Hematopoietic multipotent progenitor cell treated with erythropoietin and hydrocortisone succinate and interleukin-3 and kit ligand, for 4 days (in vitro differentiated cells): Measurements from ENCODE around the gene PRR5L.

ENCODE experiments used
- DNase-seq: peaks from one replicate; pipeline ENCODE4 v3.0.0-alpha.2; 2015

Gene PRR5L

DNA sequence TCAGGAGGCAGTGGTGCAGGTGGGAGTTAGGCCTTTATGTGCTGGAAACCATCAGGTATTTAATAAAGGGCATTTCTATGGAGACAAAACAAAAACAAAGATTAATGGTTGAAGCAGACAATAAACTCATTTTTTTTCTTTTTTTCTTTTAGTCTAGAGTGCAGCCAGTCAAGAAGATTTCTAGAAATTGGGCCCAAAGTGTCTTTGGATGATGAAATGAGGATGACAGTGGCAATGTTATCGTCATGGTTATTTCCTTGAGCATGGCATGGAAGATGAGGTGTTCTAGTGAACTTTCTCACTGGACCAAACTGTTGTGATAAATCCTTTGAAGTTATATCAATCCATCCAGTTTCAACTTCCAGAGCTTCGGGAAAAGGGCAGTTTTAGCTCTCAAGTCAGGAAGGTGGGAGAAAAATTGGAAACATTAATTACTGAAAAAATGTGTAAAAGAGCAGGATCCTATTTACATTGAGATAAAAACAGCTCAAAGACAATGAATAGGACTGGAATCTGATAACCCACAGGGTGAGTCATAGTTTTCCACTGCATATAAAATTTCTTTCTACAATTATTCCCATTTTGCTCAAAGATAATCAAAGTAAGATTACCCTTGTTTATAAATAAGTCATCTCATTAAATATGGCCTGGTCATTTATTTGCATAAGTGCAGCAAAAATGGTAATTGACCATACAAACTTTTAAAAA is 33.0 kb downstream of the PRR5L start:
- DNase-seq: no peak

DNA sequence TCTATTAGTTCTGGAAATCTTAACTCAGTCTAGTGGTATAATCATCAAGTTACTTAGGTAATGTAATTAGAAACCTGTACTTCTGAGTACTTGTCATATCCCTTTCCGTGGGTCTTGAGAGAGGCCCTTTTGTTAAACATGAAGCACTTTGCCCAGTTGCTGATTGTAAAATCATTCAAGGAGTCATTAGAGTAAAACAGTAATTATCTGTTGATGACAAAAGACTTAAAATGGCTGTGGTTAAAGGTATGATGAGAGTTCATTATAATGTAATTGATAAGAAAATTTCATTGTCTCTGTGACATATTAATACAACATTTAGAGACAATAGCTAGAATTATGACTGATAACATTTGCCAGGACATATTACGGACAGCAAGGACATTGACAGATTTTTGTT is 34.3 kb downstream of the PRR5L start:
- DNase-seq: no peak

DNA sequence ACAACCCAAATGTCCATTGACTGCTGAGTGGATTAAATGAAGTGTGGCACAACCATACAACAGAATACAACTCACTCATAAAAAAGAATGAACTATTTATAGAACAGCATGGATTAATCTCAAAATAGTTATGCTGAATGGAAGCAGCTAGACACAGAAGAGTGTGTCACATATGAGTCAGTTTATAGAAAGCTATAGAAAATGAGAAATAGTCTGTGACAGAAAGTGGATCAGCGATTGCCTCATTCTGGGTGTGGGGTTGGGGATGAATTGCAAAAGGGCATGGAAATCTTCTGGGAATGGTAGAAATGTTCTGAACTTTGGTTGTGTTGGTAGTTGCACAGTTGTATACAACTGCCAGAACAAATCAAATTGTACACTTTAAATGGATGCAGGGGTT is 37.4 kb downstream of the PRR5L start:
- DNase-seq: no peak

DNA sequence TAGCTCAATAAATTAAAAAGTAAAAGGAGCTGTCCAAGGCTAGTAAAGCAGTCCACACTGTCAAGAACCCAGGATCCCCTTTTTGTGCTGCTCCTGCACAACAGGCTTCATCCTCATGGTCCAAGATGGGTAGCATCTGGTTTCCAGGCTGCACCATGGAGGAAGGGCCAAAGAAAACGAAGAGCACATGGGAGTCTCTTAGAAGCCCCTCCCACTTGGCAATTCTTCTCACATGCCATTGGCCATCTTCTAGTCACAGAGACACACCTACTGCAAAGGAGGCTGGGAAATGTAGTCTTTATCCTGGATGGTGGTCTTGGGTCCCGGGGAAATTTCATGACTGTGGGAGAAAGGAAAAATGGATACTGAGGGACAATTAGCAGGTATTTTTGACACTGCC is 37.8 kb downstream of the PRR5L start:
- DNase-seq: peak; percentile 60

DNA sequence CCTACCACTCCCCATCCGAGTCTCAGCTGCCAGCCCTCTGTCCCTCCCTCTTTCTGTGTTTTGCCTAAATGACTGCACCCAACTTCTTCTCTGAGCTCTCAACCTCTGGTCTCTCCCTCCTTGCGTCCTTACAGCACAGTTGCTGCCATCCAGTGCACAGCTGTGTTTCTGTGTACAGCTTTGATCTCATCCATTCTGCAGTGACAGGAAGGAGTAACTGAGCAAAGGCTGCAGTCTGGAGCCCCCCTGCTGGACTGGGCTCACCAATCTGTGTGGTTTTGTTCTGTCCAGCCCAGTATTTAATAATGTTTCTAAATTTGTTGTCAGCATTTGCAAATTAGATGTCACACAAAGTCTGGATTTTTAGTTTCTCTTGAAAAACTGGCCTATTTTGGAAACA is 43.8 kb downstream of the PRR5L start:
- no peak for DNase-seq

DNA sequence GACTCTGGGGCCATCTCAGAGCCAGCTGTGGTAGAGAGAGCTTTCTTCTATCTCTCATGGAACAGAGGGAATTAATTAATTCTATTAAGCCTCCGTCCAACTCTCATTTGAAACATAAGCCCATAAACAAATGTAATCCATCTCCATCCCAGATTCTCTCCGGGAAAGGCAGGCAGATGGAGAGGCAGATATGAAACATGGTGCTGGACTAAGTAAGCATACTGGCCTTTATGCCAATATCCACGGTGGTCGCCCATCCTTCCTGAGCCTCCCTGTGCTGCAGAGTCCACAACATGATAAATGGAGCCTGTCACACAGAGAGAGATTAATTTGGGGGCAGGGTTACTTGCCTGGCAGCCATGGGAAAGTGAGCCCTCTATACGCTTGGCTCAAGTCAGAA is 44.8 kb downstream of the PRR5L start:
- DNase-seq: no peak

DNA sequence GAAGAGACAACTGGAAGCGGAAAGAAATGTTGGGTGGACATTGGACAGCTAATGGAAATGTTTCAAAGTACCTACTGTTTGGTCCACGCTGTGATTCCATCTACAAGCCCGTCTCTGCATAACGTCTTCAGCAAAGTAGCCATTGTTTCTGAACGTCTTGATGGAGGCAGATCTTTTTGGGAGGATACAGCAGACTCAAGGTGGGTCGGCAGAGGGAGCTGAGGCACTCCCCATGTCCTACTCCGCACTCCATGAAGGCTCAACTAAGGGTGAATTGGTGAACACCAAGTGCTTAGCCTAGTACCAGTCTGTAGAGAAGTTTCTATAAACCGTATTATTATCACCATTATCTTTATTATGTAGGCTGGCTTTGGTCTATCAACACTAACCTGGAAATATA is 45.8 kb downstream of the PRR5L start:
- DNase-seq: no peak

DNA sequence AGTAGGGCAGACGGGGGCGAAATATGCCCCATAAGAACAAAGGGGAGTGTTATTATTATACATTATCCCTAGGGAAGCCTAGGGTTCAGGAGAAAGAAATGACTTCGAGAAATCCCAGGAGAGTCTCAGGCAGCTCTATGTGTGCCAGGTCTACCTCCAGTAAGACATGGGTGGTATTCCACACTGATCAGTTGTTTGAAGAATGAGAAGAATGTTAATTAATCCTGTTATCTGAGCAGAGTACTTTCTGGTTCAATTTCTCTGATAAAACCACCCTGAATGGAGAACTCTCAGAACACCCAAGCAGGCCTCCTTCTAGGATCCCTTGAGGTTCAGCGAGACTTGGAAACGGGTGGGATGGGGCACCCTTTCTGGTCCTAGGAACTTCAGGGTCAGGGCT is 46.2 kb downstream of the PRR5L start:
- DNase-seq: no peak

DNA sequence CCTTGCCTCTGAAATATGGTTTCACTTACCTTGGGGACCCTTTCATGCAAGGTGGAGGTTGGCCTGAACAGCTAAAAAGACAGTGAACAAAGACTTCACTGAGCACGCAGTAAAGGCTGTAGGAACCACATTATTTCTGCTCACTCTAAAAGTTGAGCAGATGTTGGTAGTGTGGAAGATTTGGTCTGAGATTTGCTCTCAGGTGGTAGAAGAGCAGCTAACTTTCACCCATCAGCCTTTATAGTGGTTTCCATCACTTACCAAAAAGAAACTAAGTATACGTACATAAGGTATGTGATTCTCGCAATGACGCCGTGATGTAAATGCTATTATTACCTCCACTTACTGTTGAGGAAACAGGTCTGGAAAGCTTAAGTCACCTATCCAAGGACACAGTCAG is 47.3 kb downstream of the PRR5L start:
- no peak for DNase-seq

DNA sequence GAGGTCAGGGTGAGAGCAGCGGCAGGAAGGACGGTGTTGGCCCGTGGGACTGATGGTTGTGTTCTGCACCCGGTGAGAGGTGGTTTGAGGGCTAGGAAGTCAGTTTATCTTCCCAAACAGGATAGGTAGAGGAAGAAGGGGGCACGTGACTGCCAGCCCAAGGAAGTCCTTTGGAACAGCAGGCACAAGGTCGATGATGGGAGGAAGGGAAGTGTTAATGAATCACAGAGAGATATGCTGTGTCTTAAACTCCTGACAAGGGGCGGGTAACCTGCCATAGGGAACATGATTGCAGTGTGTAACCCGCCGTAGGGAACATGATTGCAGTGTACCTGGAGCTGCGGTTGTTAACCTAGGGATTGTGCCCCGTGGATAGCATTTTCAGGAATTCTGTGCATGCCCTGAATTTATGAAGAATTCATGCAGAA is 49.0 kb downstream of the PRR5L start:
- DNase-seq: no peak

DNA sequence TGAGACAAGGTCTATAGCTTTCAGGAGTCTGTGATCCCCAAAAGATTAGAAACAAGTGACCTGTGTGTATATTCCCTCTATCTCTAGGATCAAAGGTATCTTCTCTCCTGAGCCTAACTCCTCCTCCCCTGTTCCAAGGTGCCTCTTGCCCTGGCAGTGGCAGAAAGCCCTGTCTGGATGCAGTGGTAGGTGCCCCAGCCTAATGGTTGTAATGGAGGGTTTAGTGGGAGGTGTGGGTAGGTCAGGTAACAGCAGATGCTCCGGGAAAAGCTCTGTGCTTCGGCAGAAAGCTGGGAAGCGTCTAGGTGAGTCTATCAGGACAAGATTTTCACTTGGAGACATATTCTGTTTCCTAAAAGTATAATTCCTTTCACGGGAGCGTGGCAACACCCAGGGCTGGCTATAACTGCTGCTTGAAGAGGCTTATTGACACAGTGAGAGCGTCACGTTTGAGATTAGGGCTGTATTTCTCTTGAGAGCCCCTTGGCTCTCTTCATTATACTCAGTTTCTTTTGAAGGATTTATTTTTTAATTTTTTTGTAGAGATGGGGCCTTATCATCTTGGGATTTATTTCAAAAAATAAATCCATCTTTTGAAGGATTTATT is 49.5 kb downstream of the PRR5L start:
- no peak for DNase-seq

DNA sequence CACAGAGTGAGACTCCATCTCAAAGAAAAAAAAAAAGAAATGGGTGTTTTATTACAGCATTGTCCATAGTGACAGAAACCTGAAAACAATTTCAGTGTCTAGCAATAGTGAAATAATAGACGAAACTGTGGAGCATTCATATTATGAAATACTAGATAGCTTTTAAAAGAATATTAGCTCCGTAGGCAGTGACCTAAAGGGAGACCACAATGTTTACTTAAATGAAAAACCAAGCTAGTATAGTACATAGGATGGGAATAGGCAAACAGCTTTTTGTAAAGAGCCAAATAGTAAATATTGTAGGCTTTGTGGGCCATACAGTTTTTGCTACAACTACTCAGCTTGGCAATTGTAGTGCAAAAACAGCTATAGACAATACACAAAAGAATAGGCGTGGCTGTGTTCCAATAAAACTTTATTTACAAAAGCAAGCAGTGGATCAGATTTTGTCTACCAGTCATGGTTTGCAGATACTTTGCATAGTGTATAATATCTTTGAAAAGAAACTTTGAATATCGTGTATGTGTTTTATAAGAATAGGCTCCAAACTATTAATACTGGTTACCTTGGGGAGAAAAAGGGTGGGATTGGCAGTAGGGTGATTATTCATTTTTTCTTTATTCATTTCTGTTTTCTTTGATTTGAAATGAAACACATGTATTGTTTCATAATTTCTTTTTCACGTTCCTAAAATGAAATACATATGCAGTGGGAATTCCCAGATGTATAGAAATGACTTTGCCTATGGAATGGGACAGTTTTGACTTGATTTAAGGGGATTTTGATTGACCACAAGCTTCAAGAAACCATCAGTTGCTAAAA is 50.7 kb downstream of the PRR5L start:
- no peak for DNase-seq

DNA sequence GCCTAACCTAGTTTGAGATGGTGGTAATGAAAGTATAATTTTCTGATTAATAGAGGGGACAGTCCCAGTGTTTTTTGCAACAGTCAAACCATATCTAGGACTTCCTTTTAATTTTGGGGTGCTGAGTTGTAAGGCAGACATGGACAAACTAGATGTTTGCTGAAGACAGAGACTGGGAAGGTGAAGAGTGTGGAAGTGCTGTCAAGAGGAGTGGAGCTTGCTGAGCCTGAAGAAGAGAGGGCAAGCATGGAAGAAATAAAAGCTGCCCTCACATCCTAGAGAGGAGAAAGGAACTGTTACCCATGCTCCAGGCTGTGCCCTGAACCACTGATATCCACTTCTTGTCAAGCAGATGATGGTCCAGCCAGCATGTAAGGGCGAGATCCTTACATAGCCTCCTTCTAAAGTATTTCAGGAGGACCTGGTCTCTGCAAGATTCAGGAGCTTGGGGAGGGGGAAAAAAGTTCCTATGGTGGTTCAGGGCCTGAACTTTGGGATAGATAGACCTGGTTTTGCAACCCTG is 51.4 kb downstream of the PRR5L start:
- no peak for DNase-seq

DNA sequence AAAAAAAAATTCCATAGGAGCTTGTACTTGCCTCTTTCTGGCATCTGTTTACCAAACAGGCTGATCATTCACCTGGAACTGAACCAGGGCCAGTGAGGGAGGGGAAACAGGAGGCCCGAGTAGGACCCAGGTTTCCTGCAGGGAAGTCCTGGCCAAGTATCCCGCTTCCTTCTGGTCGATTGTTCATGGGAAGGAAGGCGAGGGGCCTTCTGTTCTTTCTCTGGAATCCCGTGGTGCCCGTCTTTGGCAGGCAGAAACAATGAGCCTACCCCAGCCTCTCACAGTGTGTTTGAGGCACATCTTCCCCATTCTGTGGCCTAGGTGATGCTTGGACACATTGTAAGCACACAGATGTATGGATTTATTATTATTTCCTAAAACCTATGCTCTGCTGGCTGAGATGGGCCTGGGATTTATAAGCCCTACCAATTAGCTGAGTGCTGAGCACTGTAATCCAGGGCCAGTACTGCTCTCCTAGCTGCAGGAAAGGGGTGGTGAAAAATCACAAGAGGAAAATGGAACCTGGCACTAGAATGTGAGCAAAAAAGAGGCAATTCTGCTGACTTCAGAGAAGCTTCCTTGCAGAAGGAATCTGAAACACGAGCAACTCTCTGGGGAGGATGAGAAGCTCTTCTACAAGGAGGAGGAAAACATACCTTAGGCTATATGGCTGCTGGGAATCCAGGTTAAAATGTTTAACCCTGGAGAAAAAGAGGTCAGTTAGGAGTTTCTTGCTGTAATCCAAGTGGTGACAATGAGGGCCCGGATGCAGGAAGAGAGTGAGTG is 53.5 kb downstream of the PRR5L start:
- DNase-seq: no peak

DNA sequence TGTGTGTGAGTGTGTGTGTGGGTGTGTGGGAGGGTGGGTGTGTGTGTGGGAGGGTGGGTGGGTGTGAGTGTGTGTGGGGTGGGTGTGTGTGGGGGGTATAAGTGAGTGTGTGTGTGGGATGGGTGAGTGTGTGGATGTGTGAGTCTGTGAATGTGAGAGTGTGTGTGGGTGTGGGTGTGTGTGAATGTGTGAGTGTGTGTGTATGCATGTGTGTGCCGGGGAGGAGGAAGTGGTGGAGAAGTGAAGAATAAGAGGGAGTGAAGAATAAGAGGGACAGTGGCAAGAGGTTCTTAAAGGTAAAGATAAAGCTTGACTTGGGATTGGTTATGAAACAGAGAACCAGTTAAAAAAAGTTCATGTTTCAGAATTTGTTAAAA is 54.0 kb downstream of the PRR5L start:
- no peak for DNase-seq

DNA sequence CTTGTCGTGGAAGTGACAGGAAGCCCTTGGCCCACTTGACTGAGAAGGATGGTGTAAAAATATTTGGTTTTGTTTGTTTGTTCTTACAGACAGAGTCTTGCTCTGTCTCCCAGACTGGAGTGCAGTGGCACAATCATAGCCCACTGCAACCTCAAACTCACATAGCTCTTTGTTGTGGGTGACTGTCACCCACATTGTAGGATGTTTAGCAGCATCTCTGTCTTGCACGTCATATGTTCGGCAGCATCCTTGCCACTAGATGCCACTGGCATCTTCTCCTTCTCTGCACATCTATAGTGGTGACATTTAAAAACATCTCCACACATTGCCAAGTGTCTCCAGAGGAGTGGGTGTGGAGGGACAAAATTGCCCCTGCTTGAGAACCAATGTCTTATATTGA is 56.8 kb downstream of the PRR5L start:
- no peak for DNase-seq

DNA sequence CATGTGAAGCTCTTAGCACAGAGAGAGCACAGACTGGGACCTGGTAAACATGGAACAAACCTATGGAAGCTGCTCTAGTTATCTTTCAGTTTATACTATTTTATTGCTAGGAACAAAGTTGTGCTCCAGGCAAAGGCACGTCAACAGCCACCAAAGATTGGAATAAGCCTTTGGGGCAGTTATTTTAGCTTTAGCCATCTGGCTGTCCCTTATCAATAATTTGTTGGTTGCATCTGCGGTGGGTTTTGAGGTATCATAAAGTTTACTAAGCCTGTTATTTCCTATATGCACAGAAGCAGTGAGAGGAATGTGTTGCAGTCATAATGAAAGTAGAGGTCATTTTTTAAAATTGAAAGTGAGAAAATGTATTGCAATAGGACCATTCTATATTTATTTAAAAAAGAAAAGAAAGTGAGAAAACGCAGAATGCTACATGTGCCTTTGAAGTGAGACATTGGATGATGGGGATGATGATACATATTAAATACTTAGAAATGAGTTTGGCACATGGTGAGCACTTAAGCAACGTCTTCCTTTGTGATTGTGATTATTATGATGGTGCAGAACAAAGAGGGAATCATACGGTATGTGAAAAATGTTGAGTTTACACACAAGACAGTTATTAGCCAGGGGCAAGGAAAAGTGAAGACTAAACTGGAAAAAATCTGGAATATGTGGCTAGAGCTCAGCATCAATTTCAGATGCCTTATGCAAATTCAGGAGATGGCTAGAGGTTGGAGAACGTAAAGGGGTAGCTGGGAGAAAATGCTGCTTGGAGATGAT is 58.3 kb downstream of the PRR5L start:
- no peak for DNase-seq

DNA sequence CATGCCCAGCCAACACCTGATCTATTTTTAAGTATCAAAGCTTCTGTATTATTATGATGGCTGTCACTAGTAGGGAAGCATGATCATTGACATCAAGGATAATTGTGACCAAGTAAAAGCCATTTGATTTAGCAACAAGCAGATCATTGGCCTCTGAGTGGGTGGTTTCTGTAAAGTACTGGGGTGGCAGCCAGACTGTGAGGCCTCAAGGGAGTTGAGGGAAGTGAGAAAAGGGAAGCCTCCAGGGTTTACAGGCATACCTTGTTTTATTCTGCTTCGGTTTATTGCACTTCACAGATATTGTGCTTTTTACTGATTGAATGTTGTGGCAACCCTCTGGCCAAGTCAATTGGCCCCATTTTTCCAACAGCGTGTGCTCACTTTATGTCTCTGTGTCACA is 60.1 kb downstream of the PRR5L start:
- DNase-seq: peak; percentile 61

DNA sequence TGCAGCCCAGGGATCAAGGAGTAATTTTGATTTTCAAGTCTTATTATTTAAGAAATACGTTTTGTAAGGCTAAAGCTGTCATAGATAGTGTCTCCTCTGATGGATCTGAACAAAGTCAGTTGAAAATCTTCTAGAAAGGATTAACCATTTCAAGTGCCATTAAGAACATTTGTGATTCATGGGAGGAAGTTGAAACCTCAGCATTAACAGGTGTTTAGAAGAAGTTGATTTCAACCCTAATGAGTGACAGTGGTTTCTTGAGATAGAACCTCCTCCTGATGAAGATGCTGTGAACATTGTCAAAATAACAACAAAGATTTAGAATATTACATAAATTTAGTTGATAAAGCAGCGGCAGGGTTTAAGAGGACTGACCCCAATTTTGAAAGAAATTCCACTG is 61.7 kb downstream of the PRR5L start:
- DNase-seq: no peak

DNA sequence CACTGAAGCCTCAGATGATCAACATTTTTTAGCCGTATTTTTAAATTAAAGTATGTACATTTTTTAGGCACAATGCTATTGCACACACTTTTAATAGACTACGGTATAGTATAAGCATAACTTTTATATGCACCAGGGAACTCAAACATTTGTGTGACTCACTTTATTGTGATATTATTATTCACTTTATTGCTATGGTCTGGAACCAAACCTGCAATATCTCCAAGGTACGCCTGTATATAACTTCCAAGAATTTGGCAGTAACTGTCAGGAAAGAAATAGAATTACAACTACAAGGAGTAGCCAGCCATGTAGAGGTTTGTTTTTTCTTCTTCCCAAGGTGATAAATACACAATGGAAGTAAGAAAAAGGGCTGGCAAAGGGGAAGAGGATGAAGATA is 62.3 kb downstream of the PRR5L start:
- no peak for DNase-seq

DNA sequence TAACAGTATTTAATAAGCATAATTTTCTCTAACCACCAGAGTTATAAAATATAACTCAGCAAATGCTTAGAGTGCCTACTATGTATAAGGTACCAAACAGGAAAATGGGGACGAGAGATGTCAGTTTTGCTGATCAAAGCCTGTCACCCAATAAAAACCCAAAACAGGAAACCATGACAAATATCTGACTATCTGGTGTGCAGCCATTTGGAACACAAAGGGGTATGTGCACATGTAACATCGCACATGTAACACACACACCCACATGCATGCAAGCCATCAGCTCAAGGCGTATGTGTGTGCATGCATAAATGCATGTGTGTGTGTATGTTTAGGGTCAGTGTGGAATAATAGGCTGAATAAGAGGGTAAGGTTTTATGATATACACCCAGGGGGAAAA is 64.2 kb downstream of the PRR5L start:
- DNase-seq: no peak

DNA sequence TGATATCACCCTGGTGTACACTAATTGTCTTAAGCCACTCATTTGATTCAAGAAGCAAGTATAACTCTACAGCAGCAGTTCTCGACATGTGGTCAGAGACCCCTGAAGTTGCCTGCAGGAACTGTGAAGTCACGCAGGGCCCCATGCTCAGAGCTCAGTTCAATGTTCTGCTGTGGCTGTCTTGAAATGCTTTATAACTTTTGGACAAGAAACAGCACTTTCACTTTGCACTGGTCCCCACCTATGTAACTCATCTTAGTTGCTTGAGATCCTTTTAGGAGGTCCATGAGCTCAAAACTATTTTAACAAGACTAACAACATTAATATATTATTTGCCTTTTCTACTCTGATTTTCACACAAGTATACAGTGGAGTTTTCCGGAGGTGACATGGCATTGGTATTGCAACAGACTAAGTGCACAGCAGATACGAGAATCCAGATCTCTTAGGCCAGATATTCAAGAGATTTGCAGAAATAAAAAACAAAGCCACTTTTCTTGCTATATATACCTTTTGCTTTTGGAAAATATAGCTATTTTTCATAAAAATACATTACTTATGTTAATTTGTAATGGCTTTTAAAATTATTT is 64.8 kb downstream of the PRR5L start:
- DNase-seq: peak; percentile 41
